ENCODE data around the gene MUC5B.
"Not testable (repeated sequence)": the region's sequence is repeated elsewhere in the genome, so short reads cannot be mapped to it uniquely, and the experiment has no call there.

MUC5B gene
- 0 to 0.18 reads per million in 2 experiments for total RNA-seq

- DNase-seq (ENCODE audit: low read depth), result no peak
These were observed at the start of gene MUC5B for GRCh38 chr11:1222491-1223345. MUC5B (plus strand) TSS chr11:1223066; CDS start chr11:1223124, 58 bp downstream.

DNA sequence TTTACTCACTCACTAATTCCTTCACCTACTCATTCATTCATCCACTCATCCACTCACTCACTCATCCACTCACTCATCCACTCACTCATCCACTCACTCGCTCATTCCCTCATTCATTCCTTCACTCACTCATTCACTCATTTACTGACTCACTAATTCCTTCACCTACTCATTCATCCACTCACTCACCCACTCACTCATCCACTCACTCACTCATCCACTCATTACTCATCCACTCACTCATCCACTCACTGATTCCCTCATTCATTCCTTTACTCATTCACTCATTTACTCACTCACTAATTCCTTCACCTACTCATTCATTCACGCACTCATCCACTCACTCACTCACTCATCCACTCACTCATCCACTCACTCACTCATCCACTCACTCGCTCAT is 49.5 kb upstream of the MUC5B start:
- not testable (repeated sequence) for DNase-seq (ENCODE audit: low read depth)

GRCh38 chr11:1174441-1175370 is 48.2 kb upstream of the MUC5B start:
- no peak for DNase-seq (ENCODE audit: low read depth)

- no peak for DNase-seq (ENCODE audit: low read depth)
These were observed 47.2 kb upstream of the MUC5B start for GRCh38 chr11:1175461-1176223.

- no peak for DNase-seq (ENCODE audit: low read depth)
These were observed 46.4 kb upstream of the MUC5B start for GRCh38 chr11:1176224-1177019.

- no peak for DNase-seq (ENCODE audit: low read depth)
These were observed 45.7 kb upstream of the MUC5B start for GRCh38 chr11:1177020-1177770.

DNA sequence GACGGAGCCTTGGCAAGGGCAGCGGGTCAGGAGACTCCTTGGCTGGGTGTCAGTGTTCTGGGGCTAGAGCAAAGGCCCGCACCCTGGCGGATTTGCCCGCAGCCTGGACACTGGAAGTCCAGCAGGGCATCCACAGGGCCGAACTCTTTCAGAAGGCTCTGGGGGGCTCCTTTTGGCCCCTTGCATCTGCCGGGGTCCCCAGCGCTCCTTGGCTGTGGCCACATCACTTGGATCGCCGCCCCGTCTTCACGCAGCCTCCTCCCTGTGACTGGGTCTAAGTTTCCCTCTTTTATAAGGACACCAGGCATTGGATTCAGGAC is 45.1 kb upstream of the MUC5B start:
- DNase-seq (ENCODE audit: low read depth), result no peak

DNA sequence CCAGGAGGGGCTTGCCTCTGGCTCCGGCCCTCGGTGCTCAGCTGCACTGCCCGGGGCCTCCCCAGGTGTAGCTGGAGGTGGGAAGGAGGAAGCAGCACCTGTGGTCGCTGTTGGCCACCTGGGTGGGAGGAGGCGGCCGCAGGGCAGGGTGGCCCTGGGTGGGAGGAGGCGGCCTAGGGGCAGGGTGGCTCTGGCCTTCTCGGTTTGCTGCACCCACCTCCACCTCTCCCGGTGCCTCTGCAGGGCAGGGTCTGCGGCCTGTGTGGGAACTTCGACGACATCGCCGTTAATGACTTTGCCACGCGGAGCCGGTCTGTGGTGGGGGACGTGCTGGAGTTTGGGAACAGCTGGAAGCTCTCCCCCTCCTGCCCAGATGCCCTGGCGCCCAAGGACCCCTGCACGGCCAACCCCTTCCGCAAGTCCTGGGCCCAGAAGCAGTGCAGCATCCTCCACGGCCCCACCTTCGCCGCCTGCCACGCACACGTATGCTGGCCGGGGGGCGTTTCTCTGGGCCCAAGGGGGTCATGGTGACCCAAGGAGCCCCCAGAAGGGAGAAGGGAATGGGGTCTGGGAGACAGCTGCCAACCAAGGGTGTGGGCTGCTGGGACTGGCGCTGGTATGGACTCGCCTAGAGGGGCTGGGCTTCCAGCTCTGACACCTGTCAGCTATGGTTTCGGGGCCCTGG is 44.5 kb upstream of the MUC5B start:
- DNase-seq (ENCODE audit: low read depth), result no peak

DNA sequence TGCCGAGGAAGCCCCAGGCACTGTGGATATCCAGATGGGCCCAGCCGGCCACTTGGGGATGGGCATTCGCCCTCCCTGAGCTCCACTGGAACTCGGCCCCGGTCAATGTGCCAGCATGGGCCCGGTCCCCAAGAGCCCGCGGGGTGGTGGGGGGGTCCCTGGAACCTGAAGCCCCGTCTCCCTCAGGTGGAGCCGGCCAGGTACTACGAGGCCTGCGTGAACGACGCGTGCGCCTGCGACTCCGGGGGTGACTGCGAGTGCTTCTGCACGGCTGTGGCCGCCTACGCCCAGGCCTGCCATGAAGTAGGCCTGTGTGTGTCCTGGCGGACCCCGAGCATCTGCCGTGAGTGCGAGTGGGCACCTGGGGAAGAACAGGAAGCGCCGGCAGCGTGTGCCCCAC is 44.0 kb upstream of the MUC5B start:
- no peak for DNase-seq (ENCODE audit: low read depth)

DNA sequence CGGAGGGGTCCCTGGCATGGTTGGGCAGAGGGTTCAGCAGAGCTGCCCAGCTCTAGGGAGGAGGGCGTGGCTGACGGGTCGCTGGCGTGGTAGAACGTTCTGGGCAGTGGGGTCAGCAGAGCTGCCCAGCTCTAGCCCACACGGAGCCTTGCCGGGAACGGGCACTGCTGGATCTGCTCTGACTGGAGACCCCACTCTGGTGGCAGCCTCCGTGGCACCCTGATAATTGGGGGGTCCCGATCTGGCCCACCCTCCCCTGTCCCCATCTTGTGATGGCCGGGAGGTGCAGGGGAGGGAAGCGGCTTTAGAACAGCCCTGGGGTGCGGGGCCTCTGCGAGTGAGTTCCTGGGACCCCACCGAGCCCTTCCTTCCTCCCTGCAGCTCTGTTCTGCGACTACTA is 43.2 kb upstream of the MUC5B start:
- DNase-seq (ENCODE audit: low read depth), result no peak

DNA sequence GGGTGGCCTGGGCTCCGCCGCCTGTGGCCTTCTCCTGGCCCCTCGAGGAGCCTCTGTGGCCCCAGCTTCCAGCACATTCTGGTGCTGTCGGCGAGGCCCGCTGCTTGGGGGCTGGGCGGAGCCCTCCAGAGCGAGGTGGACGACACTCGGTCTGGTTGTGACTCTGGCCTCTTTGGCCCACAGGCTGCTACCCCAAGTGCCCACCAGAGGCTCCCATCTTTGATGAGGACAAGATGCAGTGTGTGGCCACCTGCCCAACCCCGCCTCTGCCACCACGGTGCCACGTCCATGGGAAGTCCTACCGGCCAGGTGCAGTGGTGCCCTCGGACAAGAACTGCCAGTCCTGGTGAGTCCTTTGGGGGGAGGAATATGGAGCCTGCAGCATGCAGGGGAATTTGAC is 42.7 kb upstream of the MUC5B start:
- DNase-seq (ENCODE audit: low read depth), result no peak

DNA sequence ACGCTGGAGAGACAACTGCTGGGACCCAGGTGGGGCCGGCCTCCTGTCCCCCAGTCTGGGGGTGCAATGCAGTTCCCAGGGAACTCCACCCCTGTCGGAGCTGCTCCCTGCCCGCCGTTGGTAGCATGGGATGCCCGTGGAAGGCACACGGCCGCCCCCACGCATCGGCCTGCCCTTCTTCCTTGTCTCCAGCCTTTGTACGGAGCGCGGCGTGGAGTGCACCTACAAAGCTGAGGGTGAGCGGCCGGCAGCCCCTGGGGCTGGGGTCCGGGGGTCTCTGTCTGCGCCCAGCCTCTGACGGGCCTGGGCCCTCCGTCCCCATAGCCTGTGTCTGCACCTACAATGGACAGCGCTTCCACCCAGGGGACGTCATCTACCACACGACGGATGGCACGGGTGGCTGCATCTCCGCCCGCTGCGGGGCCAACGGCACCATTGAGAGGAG is 41.9 kb upstream of the MUC5B start:
- no peak for DNase-seq (ENCODE audit: low read depth)

DNA sequence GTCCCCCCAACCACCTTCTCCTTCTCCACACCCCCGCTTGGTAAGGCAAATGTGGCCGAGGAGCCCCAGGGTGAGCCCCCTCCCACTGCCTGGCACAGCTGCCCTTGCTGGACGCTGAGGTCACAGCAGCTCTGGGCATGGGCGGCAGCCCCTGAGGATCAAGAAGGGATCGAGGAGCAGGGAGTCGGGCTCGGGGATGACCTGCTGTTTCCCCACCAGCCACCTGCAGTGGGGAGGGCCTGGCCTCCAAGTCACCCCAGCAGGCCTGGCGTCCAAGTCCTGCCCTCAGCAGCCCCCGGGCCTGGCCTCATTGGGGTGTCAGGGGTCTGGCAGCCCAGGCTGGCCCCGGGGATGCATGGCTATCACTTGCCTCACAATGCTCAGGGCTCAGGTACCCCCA is 41.4 kb upstream of the MUC5B start:
- DNase-seq (ENCODE audit: low read depth), result no peak

GRCh38 chr11:1181853-1182535 is 40.9 kb upstream of the MUC5B start:
- no peak for DNase-seq (ENCODE audit: low read depth)

- not testable (repeated sequence) for DNase-seq (ENCODE audit: low read depth)
These were observed 38.7 kb upstream of the MUC5B start for GRCh38 chr11:1184139-1184538.

DNA sequence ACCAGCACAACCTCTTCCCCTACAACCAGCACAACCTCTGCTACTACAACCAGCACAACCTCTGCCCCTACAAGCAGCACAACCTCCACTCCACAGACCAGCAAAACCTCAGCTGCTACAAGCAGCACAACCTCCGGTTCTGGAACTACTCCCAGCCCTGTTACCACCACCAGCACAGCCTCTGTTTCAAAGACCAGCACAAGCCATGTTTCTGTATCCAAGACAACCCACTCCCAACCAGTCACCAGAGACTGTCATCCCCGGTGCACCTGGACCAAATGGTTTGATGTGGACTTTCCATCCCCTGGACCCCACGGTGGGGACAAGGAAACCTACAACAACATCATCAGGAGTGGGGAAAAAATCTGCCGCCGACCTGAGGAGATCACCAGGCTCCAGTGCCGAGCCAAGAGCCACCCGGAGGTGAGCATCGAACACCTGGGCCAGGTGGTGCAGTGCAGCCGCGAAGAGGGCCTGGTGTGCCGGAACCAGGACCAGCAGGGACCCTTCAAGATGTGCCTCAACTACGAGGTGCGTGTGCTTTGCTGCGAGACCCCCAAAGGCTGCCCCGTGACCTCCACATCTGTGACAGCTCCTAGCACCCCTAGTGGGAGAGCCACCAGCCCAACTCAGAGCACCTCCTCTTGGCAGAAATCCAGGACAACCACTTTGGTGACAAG is 34.3 kb upstream of the MUC5B start:
- not testable (repeated sequence) for DNase-seq (ENCODE audit: low read depth)

- not testable (repeated sequence) for DNase-seq (ENCODE audit: low read depth)
These were observed 33.0 kb upstream of the MUC5B start for GRCh38 chr11:1189816-1190215.

GRCh38 chr11:1191786-1192470 is 30.9 kb upstream of the MUC5B start:
- DNase-seq (ENCODE audit: low read depth), result not testable (repeated sequence)
